Activated CD8-positive, alpha-beta memory T cell treated with anti-CD3 and anti-CD28 coated beads, Interleukin-2, amount 50 U/mL, for 48 hours (primary cell): ENCODE data around the gene ASB18.
A peak's percentile ranks its signal among the peaks of the same experiment; 100 is the strongest.

Experiments
- DNase-seq: peaks from one replicate; pipeline ENCODE4 v3.0.0-alpha.2; 2020

Gene ASB18

DNA sequence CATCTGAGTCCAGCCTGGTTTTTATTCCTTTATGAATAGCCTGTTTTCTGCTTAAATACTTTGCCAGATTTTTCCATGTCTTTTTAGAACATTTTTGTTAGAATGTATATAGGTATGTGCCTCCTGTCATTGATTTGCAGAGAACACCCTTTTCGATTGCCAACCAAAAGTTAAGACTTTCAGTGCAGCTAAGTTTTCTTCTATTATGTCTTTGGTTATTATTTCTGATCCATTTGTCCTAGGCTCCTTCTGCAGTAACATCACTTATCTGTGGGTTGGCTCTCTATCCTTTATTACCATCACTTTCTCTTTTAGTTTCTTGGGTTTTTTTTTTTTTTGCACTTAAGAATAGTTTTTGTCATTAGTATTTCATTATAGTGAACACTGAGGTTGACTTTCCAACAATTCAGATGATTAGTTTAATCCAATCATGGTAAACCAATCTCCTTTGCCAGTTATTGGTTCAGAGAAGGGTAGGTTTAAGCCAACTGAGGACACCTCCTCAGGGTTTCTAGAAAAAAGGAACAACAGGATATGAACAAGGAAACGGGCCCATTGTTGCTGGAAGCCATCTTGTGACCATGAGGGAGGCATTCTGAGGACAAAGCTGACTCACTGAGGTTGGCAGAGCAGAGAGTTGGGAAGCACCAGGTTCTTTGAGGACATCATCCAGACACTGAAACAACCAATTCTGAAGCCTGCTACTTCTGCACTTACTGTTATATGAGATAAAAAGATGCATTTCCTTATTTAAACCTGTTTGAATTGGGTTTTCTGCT is 58.1 kb downstream of the ASB18 start:
- DNase-seq, result no peak

DNA sequence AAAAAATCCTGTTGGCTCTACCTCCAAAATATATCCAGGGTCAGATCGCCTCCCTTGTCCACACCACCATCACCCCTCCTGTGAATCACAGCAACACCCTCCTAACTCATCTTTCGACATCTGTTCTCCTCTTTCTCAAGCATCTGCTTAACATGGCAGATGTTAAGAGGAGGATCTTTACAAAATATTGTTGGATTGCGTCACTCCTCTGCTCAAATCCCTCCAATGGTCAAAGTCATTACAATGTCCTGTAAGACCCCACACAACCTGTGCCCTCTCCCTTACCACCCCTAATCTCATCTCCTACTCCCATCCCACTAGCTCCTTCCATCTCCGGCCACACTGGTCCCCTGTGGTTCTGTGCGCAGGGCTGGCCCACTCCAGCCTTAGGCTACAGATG is 59.3 kb downstream of the ASB18 start:
- no peak for DNase-seq

DNA sequence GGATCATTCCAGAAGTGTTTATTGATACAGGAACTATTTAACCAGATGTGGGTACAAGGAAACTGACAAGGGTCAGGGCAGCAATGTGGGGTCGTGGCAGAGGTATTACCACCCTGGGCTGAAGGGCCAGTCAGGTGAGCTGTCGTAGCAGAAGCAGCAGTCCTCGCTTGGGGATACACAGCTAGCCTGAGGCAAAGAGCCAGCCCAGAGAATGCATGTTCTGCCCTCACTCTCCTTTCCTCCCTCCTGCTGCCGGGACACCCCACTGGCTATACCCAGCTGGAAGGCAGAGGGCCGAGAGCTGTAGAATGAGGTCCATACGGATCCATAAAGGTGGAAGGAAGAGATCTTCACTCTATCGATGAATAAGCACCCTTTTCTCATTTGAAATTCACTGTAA is 63.8 kb downstream of the ASB18 start:
- no peak for DNase-seq

DNA sequence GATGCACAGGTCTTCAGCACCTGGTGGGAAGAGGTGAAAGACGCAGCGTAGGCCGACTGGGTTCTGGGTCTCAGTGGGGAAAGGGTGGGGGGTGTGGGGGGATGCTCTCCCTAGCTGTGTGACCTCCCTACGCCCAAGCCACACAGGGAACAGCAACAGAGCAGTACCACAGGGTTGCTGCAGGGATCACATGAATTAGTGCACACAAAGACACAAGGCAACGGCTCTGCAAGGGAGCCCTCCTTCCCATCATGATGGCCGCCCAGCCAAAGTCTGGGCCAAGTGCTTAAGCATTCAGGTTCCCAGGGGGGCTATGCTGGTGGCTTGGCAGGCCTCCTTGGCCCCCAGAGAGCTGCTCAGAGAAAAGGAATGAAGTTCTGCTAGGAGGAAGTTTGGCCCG is 67.8 kb downstream of the ASB18 start:
- no peak for DNase-seq

DNA sequence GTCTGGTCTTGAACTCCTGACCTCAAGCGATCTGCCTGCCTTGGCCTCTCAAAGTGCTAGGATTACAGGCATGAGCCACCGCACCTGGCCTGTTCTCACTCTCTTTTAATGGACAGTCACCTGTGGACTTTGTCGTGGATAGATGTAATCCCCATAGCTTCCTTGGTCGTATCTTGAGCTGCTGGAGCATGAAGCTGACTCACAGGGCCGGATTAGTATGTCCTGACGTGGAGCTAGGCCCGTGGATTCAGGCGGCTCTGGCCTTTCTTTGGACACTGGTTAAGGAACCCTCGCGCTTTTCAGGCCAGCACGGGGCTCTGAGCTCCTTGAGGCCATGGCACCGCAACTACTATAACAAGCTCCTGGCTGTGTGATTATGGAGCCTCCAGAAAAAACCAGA is 68.5 kb downstream of the ASB18 start:
- DNase-seq, result no peak

DNA sequence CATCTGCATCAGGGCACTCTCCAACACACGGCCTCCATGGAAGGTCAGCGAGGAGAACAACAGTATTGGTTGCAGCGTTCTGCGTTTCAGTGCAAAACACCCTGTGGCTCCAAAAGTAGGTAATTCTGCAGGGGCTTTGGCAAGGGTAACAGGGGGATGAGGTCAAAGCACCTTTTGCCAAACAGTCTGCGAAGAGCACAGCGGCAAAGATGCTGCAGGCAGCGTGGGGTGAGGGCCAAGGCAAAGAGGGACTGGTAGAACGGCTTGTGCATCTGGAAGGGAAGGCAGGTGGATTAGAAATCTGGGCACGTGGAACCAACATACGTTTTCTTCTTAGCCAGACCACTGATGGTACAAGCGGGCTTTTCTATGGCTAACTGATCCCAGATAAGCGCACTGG is 69.4 kb downstream of the ASB18 start:
- DNase-seq, result no peak

DNA sequence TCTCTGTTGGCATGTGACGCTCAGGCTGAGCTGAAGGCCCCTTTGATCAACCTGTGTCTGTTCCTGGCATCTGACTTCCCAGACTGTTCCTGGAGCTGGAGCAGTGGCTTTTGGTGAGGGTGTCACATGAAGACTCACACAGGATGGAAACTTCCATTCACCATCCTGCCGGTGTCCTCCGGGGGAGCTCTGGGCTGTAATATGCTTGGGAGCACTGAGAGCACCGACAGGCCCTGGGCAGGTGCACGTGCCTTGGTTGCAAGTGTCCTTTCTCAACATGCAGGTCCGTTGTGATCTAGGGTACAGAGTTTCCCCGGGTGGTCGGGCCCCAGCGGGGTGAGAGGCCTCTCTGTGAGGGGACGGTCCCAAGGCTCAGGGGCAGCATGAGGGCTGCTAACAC is 71.2 kb downstream of the ASB18 start:
- DNase-seq, result no peak

DNA sequence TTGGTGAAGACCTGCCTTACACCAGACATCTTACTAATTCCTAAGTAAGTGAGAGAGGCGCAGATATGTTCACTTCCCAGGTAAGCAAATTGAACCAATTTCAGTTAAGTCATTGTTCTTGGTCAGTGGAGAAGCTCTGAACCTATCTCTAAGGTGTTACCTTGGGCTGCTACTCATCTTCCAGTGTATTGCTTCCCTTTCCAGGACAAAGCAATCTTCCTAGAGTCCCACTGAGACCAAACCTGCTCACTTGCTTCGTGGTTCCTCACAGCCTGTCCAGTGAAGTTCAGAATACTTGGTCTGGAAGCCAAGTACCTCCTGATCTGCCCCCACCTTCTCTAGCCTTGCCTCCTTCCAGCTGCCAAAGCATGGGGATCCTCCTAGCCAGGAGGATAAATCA is 73.5 kb downstream of the ASB18 start:
- no peak for DNase-seq

DNA sequence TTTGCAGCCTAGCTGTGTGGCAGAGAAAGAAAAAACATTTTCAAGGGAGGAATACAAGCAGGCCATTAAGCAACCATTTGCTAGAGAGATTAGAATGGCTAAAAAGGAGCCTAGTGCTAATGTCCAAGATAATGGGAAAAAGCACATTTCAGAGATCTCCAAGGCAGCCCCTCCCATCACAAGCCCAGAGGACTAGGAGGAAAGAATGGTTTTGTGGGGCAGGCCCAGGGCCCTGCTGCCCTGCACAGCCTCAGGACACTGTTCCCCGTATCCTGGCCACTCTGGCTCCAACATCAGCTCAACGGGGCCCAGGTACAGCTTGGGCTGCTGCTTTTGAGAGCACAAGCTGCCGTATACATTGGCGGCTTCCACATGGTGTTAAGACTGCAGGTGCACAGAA is 79.5 kb downstream of the ASB18 start:
- no peak for DNase-seq

DNA sequence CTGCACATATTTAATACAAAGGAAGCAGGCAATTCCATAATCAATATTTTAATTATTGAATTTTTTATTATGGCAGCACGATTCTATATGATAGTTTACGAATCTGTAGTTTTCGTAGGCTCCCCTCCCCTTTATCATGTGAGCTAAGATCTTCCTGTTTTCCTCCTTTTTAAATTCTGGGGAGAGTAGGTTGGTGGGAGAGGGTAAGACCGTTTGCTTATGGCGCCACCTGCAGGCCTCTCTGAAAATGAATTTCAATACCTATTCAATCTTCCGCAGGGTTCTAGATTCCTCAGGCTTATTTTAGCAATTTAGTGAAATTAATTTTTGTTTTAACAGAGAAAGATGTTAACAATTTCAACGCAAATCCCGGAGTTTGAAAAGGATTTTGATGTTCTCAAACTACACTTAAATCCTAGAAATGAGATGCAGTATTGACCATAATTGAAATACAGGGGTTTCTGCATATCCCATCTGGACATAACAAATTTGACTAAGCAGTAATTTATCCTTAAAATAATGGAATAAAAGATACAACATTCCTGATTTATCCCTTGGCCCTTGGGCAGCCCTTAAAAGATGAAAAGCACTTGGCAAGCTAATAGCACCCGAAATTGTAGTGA is 83.3 kb downstream of the ASB18 start:
- DNase-seq, result no peak

DNA sequence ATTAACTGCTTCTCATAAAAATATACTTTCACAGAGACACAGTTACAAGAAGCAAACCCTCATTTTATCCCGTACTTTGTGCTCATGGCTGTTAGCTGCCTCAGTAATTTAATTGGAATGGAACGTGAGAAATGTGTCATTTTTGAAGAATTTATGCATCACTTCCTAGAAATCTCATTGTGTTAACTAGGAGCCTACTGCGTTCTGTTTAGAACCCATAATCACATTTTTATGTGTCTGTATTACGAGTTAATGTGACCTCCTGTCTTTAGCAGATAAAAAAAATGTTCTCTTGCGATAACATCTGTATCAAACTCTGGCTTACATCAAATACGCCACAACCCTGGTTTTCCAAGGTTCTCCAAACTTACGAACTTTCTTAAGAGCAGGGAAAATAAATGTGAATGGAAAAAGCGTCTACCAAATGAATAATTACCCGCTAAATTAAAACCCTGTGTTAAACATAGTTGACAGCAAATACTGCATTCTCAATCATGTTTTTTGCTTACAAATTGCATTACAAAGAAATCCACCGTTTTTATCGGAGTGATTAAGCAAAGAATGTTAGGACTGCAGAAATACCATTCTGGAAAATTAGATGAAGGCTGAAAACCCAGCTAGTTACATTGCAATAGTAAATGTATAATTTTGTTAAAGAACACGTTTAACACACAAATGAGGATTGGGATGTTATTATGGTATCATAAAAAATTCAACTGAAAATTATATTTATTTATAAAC is 84.0 kb downstream of the ASB18 start:
- no peak for DNase-seq

DNA sequence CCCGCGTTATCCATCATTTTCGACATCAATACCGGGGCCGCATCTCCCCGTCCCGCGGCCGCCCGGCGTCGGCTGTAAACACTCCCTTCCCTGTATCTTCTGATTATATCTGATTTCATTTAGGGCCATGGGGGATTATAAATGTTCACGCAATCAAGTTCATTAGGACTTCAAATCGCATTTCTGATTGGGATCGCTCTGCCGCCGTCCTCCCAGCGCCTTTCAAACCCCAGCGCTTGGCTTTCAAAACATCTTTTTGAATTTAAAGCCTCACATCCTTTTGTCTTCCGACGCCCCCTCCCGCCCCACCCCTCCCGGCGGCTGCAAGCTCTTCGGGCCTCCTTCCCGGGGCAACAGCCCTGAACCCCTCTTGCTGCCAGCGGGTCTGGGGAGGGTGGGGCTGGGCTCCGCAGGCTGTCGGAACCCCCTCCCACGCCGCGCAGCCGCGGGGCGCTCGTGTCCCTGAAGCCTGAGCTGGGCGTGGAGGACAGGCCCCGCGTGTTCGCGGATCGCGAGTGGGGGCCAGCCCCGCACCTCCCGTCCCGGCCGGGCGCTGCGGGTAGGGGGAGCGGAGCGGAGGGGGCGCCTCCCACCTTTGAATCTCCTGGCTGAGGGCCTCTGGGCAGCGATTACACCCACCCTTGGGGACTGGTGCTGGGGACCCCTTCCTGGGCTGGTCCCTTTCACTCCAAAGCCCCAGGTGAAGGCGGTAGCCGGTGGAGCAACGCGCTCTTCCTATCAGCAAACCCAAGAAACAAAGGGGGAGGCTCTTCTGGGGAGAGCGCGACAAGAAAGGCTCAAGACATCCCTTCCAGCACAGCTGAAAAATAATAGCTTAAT is 84.8 kb downstream of the ASB18 start:
- no peak for DNase-seq

DNA sequence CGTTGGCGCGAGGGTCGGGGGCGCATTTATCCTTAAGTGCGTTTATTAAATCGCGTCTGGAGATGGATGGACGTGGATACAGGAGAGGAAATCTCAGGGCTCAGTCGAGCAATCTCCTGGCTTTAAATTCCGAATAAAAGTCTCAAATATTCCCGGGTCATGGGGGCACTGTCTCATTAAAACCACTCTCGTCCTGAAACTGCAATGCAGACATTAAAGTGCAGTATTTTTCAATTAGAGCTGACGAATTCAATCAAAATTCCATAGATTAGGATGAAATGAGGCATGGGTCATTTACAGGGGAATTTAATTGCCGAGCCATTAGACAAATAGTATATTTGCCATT is 85.3 kb downstream of the ASB18 start:
- DNase-seq, result no peak

DNA sequence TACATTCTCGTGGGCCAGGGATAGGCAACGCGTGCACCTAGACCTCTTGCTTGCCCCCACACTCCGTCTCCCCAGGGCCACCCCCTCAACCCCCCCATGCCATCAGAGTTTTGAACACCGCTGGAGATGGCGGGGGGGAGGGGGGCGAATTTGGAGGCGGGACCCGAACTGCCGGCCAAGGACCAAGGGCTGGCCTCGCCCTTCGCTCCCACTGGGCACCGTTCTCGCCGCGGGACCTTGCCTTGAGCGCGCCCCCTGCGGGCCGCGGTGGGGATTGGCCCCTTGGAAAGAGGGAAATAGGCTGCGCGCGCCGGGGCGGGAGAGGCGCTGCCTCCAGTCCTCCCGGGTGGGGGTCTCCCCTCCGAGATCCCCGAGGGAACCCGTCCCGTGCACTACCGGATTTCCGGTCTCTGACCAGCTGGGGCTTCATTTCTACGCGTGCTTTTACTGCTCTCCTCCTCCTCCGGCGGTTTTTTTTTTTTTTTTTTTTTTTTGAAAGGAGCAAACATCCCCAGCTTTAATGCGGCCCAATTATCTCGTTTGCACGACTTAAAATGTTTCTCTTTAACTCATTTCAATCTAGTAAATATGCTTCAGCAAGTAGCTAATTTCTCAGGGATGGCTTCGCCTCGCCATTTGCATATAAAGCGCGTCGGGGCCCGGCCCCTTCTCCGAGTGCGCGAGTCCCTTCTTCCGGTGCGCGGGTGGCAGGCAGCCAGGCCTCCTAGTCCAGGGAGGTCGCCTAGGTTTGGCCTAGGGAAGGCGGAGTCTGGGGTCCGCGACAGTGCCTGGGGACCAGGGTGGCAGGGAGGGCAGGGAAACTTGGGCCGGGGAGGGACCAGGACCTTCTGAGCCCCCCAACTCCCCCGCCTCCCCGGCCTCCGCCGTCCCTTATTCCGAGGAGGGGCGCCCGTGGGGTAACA is 86.0 kb downstream of the ASB18 start:
- DNase-seq, result peak; percentile 86

DNA sequence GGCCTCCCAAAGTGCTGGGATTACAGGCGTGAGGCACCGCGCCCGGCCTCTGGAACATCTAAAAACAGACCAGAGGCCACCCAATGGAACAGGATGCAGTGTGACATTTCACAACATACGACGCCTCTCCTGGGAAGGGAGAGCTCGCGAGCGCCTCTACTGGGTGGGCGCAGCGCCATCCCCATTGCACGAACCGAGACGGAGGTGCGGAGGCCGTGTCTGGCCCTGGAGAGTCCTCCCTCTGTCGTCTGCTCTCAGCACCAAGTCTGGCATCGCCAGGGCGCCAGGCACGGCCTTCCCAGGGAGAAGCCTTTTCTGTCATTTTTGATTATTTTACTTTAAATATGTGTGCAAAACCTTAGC is 86.6 kb downstream of the ASB18 start:
- no peak for DNase-seq

DNA sequence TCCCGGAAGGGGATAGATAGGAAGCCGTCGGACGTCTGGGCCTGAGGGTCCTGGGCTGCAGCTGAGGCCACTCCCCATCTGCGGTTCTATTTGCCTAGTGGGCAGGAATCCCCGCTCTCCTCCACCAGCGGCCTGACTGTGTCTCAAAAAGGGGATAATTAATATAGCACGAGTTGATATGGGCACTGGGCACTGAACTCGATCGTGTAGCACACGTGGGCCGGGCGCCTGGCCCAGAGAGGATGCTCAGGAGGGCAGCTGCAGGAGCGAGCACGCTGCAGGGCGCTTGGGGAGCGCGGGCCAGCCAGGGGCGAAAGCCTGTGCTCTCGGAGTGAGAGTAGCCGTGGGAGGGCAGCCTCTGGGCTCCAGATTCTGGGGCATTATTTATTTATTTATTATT is 87.3 kb downstream of the ASB18 start:
- no peak for DNase-seq

DNA sequence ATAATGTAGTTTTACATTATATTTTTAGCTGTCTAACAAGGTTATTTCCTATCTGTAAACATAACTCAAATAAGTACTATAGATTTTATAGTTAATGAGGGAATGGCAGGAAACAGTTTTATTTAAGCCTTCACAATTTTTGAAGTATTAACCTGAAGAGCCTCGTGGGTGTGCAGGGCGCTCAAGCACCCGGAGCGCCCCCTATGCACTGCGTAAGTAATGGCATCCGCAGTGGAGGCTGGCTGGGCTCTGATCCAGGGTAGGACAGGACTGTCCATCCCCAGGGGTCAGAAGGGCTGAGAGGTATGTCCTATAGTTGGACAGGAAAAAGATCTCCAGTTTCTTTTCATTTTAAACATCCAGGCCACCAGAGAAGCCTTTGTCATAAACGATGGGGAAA is 87.8 kb downstream of the ASB18 start:
- no peak for DNase-seq

DNA sequence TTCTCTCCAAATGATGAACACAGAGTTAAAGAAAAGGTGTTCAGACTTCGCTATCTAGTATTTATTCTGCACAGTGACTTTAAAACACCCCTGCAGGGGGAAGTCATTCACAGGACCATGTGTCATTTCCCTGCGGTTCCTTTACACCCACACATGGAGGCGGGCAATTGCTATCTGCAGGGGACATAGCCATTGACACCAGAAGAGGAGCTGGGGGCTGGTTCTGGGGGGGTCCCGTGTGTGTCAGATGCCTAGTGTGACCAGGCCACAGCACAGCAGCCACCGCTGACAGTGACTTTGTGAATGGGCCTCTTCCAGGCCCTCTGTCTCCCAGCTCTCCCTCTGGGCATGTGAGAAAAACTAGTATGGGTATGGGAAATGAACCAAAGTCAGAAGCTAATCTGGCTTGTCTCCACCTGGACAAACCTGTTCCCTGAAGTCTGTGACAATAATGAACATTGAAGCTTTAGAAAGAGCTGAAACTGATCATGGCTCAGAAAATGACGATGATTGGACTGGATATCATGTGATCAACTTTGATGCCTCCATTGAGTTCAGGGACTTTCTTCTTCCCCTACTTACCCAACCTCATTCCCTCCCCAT is 88.6 kb downstream of the ASB18 start:
- DNase-seq, result no peak

DNA sequence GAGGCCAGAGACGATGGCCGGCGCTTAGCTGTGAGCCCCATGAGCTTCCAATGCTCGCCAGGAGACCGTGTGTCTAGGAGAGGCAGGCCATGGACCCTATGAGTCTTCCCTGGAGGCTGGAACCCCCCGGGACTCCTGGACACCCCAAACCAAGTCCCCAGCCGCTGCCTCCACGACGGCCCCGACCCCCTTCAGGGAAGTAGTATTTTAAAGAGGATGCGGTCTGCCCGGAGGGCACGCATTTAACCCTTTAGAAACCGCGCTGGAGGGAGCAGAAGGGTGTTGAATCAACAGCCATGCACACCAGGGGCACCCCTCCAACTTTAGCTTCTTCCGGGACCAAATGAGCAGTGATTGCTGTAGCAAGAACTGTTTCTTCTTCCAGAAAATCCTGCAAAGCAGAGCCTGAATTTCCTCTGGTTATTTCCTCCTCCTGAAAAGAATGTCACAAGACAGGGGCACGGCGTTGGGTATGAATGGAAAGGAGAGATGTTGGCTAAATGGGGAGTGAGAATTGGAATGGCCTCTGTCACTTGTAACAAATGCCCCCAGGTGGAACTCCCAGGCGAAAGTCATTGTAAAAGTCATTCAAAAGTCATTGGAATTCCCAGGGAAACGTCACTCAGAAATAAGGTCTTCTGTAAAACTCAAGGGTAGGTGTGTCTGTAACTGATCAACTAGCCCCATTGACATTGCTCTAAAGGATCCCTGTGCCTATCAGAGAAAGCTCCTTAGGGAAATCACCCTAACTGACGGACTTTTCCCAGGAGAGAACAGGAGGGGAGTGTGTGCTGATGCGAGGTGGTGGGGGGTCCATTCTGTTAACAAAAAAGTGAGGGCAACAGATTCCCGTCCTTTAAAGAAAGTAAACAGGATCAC is 90.2 kb downstream of the ASB18 start:
- DNase-seq, result no peak

DNA sequence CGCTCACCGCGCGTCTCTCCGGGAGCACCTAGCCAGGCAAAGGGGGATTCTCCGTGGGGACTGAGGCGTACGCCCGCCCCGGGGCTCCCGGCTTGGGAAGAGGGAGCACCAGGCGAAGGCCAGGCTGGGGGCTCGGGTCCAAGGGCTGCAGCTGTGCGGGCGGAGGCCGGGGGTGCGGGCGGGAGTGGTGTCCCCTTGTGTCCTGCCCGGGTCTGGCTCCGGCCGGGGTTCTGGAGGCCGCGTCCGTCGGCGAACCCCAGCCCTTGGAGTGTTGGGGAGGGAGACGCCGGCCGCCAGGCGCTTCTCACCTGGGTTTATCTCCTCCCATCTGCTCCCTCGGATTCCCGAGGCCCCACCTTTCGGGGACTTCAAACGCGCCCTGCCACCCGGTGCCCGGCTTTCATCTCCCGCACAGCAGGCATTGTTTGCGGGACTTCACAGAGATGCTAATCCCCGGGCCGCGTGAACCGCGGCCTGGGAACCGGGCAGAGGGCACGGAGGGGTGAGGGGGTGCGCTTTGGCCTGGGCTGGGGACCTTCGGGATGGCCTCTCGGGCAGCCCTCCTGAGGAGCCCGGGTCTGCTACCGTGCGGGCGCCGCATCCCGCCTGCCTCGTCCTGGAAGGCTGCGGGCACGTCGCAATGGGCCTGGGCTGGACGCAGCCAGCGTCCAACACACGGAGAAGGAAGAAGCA is 91.0 kb downstream of the ASB18 start:
- no peak for DNase-seq
